H54 (cell line): ENCODE data around the gene MYORG.

Experiments
- DNase-seq: peaks from one replicate; pipeline ENCODE4 v3.0.0; 2011; ENCODE audit warnings: low spot score, mixed read lengths; ENCODE audit not compliant: insufficient read length
- FAIRE-seq: peaks from 3 replicates; lab custom pipeline; 2011; peaks lifted over from hg19 to GRCh38; lab: Jason Lieb, UNC
- POLR2A ChIP-seq: IDR thresholded peaks from 2 replicates; pipeline ENCODE4 v1.6.1; 2011; ENCODE audit warnings: low read depth, mild to moderate bottlenecking, low read length

MYORG gene

GRCh38 chr9:34337403-34337802, 39.3 kb downstream of the MYORG start:
- no peak for FAIRE-seq
- no peak for DNase-seq
- TF ChIP-seq POLR2A, result no peak

GRCh38 chr9:34335376-34335775, 41.3 kb downstream of the MYORG start:
- no peak for FAIRE-seq
- TF ChIP-seq POLR2A, result no peak
- no peak for DNase-seq

GRCh38 chr9:34334916-34335315, 41.8 kb downstream of the MYORG start:
- no peak for TF ChIP-seq POLR2A
- FAIRE-seq (no peak), DNase-seq (no peak)

- FAIRE-seq, result no peak
- no peak for TF ChIP-seq POLR2A
- DNase-seq, result no peak
Measured at GRCh38 chr9:34334337-34334824, 42.3 kb downstream of the MYORG start.

- FAIRE-seq (no peak), DNase-seq (no peak)
- TF ChIP-seq POLR2A, result no peak
Measured at GRCh38 chr9:34333836-34334235, 42.9 kb downstream of the MYORG start.

- TF ChIP-seq POLR2A, result no peak
- DNase-seq, result no peak
- peak; percentile 11 for FAIRE-seq
Measured at GRCh38 chr9:34332076-34332964, 44.4 kb downstream of the MYORG start.

GRCh38 chr9:34331196-34331595, 45.5 kb downstream of the MYORG start:
- DNase-seq (no peak), FAIRE-seq (no peak)
- no peak for TF ChIP-seq POLR2A

- DNase-seq (peak; percentile 95), FAIRE-seq (peak; percentile 99)
Measured at GRCh38 chr9:34328987-34329832, 47.5 kb downstream of the MYORG start, which contains the start of the genes KIF24 and NUDT2. Gene KIF24 (minus strand): TSS chr9:34329268. CDS start chr9:34311346, 17,922 bp downstream. Gene NUDT2 (plus strand): TSS chr9:34329569. CDS start chr9:34339040, 9,471 bp downstream.

GRCh38 chr9:34328500-34328986, 48.2 kb downstream of the MYORG start:
- no peak for TF ChIP-seq POLR2A
- peak; percentile 11 for FAIRE-seq
- no peak for DNase-seq

More at GRCh38 chr9:34328987-34329832, 47.5 kb downstream of the MYORG start, which contains the start of the genes KIF24 and NUDT2:
- TF ChIP-seq POLR2A, result peak; percentile 81

GRCh38 chr9:34326690-34327089, 50.0 kb downstream of the MYORG start:
- no peak for DNase-seq
- no peak for FAIRE-seq
- no peak for TF ChIP-seq POLR2A

GRCh38 chr9:34322899-34323591, 53.7 kb downstream of the MYORG start:
- FAIRE-seq (no peak), DNase-seq (no peak)
- TF ChIP-seq POLR2A, result no peak

GRCh38 chr9:34321451-34321850, 55.2 kb downstream of the MYORG start:
- FAIRE-seq (no peak), DNase-seq (no peak)
- no peak for TF ChIP-seq POLR2A
